Uterus (tissue), 2 donors: ENCODE measurements around the gene IQCF5.

ENCODE experiments used
- POLR2A ChIP-seq, 2 donors: fragments of 450-650 bp; IDR thresholded peaks; one replicate each; pipeline ENCODE4 v1.6.1; 2016; ENCODE audit warnings: antibody characterized with exemption in 2 of 2, mild to moderate bottlenecking in 1 of 2, moderate library complexity in 1 of 2
- TF ChIP-seq, protein P1 (sequence below), 4 experiments: fragments of 200-600 bp in 2 of 4; fragments of 450-650 bp in 2 of 4; sonication (generic) in 2 of 4; IDR thresholded peaks; one replicate each; pipeline ENCODE4 v1.5.1; 2016 to 2019; ENCODE audit warnings: antibody characterized with exemption in 4 of 4, mild to moderate bottlenecking in 2 of 4, moderate library complexity in 1 of 4

GRCh38 chr3:51860703-51861665, 14.4 kb downstream of the IQCF5 start, which contains the start of gene IQCF2:
- no peak for TF ChIP-seq POLR2A (IDR thresholded peaks at IDR 0.05)
- TF ChIP-seq, protein P1, sequence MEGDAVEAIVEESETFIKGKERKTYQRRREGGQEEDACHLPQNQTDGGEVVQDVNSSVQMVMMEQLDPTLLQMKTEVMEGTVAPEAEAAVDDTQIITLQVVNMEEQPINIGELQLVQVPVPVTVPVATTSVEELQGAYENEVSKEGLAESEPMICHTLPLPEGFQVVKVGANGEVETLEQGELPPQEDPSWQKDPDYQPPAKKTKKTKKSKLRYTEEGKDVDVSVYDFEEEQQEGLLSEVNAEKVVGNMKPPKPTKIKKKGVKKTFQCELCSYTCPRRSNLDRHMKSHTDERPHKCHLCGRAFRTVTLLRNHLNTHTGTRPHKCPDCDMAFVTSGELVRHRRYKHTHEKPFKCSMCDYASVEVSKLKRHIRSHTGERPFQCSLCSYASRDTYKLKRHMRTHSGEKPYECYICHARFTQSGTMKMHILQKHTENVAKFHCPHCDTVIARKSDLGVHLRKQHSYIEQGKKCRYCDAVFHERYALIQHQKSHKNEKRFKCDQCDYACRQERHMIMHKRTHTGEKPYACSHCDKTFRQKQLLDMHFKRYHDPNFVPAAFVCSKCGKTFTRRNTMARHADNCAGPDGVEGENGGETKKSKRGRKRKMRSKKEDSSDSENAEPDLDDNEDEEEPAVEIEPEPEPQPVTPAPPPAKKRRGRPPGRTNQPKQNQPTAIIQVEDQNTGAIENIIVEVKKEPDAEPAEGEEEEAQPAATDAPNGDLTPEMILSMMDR (IDR thresholded peaks at IDR 0.05) = no peak
